ENCODE data around the gene DPP6.
"Not testable (repeated sequence)": the region's sequence is repeated elsewhere in the genome, so short reads cannot be mapped to it uniquely, and the experiment has no call there.

DPP6 gene

DNA sequence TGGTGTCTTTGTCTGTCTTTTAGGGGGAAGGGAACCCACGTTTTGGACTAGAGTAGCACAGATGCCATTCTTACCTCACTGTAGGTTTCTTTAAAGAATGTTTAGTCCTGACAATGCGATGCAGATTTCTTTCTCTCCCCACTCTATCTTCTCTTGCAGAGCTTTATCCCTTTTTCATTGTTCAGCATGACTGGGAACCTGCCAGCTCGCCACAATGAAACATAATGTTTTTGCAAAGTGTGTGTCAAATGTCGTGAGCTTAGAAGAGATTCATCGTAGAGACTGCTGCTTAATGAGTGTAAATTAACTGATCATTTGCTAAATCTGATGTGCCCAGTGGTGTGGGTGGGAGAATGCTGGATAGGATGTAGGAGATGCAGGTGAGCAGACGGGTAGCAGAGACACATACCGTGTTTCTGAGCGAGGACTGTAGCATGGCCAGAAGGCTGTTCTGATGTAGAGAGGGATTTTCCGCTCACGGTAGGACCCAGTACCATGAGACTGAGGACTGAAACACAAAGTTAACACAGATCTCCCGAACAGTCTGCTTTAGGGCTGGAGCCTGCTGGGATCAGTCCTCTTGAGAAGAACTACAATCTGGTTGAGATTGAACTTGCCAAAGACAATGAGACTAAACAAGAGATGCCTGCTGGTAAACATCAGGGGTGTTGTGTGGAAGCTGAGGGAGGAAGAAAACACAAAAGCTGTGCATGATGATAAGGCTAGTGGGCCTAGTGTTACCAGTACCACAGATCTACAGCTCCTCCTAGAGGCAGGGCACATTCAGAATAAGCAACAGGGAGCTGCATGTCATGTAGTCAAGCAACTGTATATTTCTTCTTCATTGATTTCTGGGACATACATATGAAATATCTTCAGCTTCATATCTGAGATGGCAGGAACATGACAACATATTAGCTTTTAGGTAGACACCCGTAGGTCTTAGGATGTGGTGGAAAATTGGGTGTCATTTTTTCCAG lies 65.5 kb downstream of the DPP6 start:
- not testable (repeated sequence) for H3K4me1 ChIP-seq (ENCODE audit: insufficient read depth, low read length); H3K36me3 ChIP-seq (ENCODE audit: insufficient read depth, low read length); H3K9me3 ChIP-seq (ENCODE audit: control insufficient read depth, insufficient read depth, low read length); H3K9ac ChIP-seq (ENCODE audit: low read depth, low read length)

DNA sequence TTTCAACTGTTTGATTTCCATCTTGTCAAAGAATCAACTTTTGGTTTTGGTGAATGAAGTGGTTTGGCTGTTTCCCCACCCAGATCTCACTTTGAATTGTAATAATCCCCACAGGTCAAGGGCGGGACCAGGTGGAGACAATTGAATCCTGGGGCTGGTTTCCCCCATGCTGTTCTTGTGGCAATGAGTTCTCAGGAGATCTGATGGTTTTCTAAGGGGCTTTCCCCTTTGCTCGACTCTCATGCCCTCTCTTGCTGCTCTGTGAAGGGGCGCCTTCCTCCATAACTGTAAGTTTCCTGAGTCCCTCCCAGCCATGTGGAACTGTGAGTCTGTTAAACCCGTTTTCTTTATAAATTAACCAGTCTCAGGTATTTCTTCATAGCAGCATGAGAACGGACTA lies 68.6 kb downstream of the DPP6 start:
- H3K36me3 ChIP-seq (ENCODE audit: insufficient read depth, low read length); H3K4me1 ChIP-seq (ENCODE audit: insufficient read depth, low read length); H3K9ac ChIP-seq (ENCODE audit: low read depth, low read length); H3K9me3 ChIP-seq (ENCODE audit: control insufficient read depth, insufficient read depth, low read length): not testable (repeated sequence)

DNA sequence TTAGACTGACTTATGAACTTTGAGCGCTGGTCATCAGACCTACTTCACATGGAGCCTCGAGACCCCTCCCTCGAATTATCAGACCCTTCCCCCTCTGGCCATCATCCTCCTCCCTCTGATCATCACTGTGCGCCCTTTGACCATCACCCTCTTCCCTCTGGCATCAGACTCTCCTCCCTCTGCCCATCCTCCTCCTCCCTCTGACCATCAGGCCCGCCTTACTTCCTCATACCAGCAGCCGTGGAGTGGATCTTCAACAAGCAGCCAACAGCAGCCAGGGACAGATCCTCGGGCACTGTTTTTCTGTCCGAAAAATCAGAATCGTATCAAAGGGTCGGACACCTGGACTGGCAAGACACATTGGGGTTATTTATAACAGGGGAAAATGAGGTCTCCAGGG lies 70.5 kb downstream of the DPP6 start:
- not testable (repeated sequence) for H3K9me3 ChIP-seq (ENCODE audit: control insufficient read depth, insufficient read depth, low read length); H3K36me3 ChIP-seq (ENCODE audit: insufficient read depth, low read length); H3K9ac ChIP-seq (ENCODE audit: low read depth, low read length); H3K4me1 ChIP-seq (ENCODE audit: insufficient read depth, low read length)

- not testable (repeated sequence) for H3K4me1 ChIP-seq (ENCODE audit: insufficient read depth, low read length); H3K9ac ChIP-seq (ENCODE audit: low read depth, low read length); H3K36me3 ChIP-seq (ENCODE audit: insufficient read depth, low read length); H3K9me3 ChIP-seq (ENCODE audit: control insufficient read depth, insufficient read depth, low read length)
These were observed 71.2 kb downstream of the DPP6 start for GRCh38 chr7:154123397-154123796.

DNA sequence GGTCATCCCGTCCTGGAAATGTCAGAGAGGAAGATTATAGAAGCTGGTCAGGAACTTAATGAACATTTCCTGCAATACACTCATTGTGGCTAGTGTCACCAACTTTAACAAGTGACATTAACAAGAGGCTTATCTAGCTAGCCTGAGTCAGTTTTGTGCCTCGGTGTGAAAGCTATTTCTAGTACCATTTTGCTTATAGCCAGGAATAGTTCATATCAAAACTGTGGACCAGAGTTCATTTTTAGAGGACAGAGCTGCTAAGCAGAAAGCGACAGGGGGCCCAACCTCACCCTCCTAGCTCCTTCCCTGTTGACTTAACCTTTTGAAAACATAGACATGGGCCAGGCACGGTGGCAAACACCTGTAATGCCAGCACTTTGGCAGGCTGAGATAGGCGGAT lies 76.9 kb downstream of the DPP6 start:
- H3K9ac ChIP-seq (ENCODE audit: low read depth, low read length); H3K4me1 ChIP-seq (ENCODE audit: insufficient read depth, low read length): not testable (repeated sequence)

DNA sequence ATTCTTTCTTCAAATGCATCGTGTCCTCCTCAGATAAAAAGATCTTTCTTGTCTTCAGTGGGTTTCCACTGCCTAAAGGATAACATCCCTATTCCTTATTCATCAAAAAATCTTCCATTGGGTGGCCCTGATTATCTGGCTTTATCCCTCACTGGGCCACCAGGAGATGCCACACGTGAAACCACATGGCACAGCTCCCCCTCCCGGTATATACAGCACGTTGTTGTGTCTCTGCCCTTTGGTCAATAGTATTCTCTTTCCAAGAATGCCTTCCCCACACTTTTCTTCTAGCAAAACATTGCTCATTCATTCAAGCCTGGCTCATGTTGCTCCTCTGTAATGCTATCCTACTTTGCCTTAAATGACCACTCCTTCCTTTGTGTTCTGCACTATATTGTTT lies 80.4 kb downstream of the DPP6 start:
- H3K9ac ChIP-seq (ENCODE audit: low read depth, low read length); H3K36me3 ChIP-seq (ENCODE audit: insufficient read depth, low read length); H3K9me3 ChIP-seq (ENCODE audit: control insufficient read depth, insufficient read depth, low read length); H3K4me1 ChIP-seq (ENCODE audit: insufficient read depth, low read length): not testable (repeated sequence)

More for the DNA sequence above, 76.9 kb downstream of the DPP6 start:
- H3K36me3 ChIP-seq (ENCODE audit: insufficient read depth, low read length); H3K9me3 ChIP-seq (ENCODE audit: control insufficient read depth, insufficient read depth, low read length): not testable (repeated sequence)

- not testable (repeated sequence) for H3K4me1 ChIP-seq (ENCODE audit: insufficient read depth, low read length); H3K36me3 ChIP-seq (ENCODE audit: insufficient read depth, low read length); H3K9me3 ChIP-seq (ENCODE audit: control insufficient read depth, insufficient read depth, low read length); H3K9ac ChIP-seq (ENCODE audit: low read depth, low read length)
These were observed 81.6 kb downstream of the DPP6 start for GRCh38 chr7:154133703-154134277.

- not testable (repeated sequence) for H3K9me3 ChIP-seq (ENCODE audit: control insufficient read depth, insufficient read depth, low read length); H3K36me3 ChIP-seq (ENCODE audit: insufficient read depth, low read length); H3K4me1 ChIP-seq (ENCODE audit: insufficient read depth, low read length); H3K9ac ChIP-seq (ENCODE audit: low read depth, low read length)
These were observed 82.5 kb downstream of the DPP6 start for GRCh38 chr7:154134698-154135097.

DNA sequence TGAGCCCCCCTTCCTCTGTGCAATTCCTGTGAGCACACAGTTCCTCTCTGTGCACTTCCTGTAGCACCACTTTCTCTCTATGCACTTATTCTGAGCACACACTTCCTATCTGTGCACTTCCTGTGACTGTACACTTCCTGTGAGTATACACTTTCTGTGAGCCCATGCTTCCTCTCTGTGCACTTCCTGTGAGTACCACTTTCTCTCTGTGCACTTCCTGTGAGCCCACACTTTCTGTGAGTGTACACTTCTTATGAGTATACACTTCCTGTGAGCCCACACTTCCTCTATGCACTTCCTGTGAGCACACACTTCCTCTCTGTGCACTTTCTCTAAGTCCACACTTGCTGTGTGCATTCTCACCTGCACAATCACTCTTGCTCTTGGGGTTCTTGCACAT lies 83.4 kb downstream of the DPP6 start:
- H3K36me3 ChIP-seq (ENCODE audit: insufficient read depth, low read length); H3K4me1 ChIP-seq (ENCODE audit: insufficient read depth, low read length); H3K9ac ChIP-seq (ENCODE audit: low read depth, low read length): not testable (repeated sequence)

GRCh38 chr7:154145922-154146706 lies 93.9 kb downstream of the DPP6 start:
- not testable (repeated sequence) for H3K36me3 ChIP-seq (ENCODE audit: insufficient read depth, low read length); H3K9ac ChIP-seq (ENCODE audit: low read depth, low read length); H3K4me1 ChIP-seq (ENCODE audit: insufficient read depth, low read length); H3K9me3 ChIP-seq (ENCODE audit: control insufficient read depth, insufficient read depth, low read length)

More for the DNA sequence above, 83.4 kb downstream of the DPP6 start:
- H3K9me3 ChIP-seq (ENCODE audit: control insufficient read depth, insufficient read depth, low read length) = not testable (repeated sequence)

- H3K36me3 ChIP-seq (ENCODE audit: insufficient read depth, low read length); H3K9ac ChIP-seq (ENCODE audit: low read depth, low read length): not testable (repeated sequence)
These were observed 94.5 kb downstream of the DPP6 start for GRCh38 chr7:154146707-154147038.

GRCh38 chr7:154148791-154149516 lies 96.8 kb downstream of the DPP6 start:
- not testable (repeated sequence) for H3K9ac ChIP-seq (ENCODE audit: low read depth, low read length); H3K9me3 ChIP-seq (ENCODE audit: control insufficient read depth, insufficient read depth, low read length)

More at GRCh38 chr7:154146707-154147038, 94.5 kb downstream of the DPP6 start:
- H3K4me1 ChIP-seq (ENCODE audit: insufficient read depth, low read length); H3K9me3 ChIP-seq (ENCODE audit: control insufficient read depth, insufficient read depth, low read length): not testable (repeated sequence)

DNA sequence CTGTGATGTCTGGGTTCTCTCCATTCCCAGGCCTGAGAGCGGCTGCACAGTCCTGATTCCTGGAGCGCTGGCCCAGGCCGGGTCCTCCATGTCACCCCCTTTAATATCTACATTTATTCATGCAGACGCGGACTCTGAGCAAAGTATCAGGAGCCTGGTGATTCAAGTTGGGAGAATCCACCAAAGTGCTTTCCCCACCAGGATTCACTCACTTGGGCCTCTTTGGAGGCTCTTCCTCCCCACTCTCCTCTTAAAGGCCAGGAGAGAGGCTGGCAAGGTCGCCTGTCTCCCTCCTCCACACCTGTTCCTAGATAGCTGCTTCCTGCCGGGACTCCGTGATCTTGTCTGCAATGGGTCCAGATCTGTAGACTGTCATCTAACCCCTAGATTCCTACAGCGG lies 98.5 kb downstream of the DPP6 start:
- not testable (repeated sequence) for H3K9me3 ChIP-seq (ENCODE audit: control insufficient read depth, insufficient read depth, low read length); H3K4me1 ChIP-seq (ENCODE audit: insufficient read depth, low read length)

More at GRCh38 chr7:154148791-154149516, 96.8 kb downstream of the DPP6 start:
- H3K36me3 ChIP-seq (ENCODE audit: insufficient read depth, low read length); H3K4me1 ChIP-seq (ENCODE audit: insufficient read depth, low read length): not testable (repeated sequence)

GRCh38 chr7:154151306-154151705 lies 99.1 kb downstream of the DPP6 start:
- not testable (repeated sequence) for H3K9ac ChIP-seq (ENCODE audit: low read depth, low read length); H3K4me1 ChIP-seq (ENCODE audit: insufficient read depth, low read length); H3K9me3 ChIP-seq (ENCODE audit: control insufficient read depth, insufficient read depth, low read length); H3K36me3 ChIP-seq (ENCODE audit: insufficient read depth, low read length)

More for the DNA sequence above, 98.5 kb downstream of the DPP6 start:
- not testable (repeated sequence) for H3K36me3 ChIP-seq (ENCODE audit: insufficient read depth, low read length); H3K9ac ChIP-seq (ENCODE audit: low read depth, low read length)

Data from ES-I3 (cell line).